NCI-H1092 treated with DMSO at 0.1 percent for 48 hours (cell line): ENCODE results near the gene TCTN2.

Source experiments
- DNase-seq: peaks from one replicate; lab custom pipeline; 2025; lab: John Stamatoyannopoulos, UW

The TCTN2 gene

DNA sequence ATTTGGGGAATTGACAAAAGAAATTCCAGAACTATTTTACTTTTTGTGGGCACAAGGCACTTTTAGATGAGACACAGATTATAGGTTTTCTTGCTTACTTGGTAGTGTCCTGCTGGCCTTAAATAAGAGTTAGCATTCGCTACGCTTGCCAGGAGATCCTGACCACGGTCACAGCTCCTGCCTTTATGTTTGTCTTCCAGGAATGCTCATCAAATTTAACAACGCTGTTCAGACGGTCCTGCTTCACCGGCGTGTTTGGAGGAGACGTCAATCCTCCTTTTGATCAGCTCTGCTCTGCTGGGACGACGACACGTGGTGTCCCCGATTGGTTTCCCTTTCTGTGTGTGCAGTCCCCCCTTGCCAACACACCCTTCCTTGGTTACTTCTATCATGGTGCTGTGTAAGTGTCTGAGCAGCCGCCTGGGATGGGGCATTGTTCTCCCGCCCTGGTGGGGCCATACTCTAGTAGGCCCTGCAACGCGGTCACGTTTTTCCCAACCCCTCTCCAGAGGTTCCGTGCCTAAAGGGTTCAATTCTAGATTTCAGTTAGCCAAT lies 15.8 kb downstream of the TCTN2 start:
- DNase-seq: no peak

DNA sequence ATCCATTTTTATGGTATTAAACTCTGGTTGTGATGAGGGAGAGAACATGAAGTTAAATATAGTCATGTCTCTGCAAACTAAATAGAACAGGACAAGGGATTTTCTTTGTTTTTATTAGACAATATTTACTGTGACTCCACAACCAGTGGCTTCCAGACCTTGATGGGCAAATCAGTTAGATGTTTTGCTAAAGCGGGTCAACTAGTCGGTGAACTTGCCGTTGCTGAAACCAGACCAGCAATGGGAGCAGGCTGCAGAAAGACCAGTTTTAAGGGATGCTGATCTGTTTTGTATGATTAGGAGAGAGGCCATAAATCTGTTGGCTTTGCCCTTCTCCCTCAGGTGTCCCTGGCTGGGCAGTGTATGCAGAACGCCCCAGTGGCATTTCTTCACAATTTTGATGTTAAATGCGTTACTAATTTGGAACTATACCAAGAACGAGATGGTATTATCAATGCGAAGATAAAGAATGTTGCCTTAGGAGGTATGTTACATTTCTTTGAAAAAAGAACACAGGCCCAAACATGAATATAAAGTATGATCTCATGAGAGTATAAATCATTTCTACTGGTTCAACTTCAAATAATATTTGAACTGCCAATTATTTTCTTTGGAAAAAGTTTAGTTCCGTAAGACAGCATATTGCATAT lies 19.4 kb downstream of the TCTN2 start:
- DNase-seq: no peak

DNA sequence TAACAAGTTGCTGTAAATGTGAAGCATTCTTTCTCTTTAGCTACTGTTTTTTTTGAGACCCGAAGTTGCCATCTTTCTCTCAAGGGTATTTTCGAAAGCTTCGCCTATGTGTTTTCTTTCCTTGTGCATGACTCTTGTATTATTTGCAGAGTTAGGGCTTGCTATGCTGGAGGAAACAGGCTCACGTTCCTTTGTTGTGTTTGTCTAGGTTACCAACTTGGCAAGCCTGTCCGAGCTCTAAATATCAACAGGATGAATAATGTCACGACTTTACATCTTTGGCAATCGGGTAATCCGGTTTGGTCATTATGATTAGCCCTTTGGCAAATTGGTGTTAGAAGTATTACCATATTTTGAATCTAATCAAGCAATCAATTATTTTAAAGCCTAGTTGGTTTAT lies 25.3 kb downstream of the TCTN2 start:
- DNase-seq: peak; percentile 63

DNA sequence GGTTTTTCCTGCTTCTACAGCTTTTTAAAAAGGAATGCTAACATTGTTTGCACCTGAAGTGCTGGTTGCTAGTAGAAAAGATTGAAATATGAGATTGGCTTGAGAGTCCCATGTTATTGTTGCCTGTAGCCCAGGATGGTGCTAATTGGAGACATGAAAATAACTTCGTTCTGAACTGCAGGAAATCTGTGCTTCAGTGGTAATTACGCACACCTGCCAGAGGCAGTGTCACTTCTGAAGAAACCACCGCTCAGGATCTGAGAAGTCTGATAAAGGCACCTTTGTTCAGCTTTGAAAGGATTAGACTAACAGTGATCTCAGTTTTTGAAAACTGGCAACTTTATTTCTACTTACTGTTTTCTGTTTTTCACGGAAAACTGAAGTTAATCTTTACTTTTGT lies 25.7 kb downstream of the TCTN2 start:
- peak; percentile 63 for DNase-seq

GRCh38 chr12:123705935-123706334 lies 35.0 kb downstream of the TCTN2 start:
- no peak for DNase-seq

DNA sequence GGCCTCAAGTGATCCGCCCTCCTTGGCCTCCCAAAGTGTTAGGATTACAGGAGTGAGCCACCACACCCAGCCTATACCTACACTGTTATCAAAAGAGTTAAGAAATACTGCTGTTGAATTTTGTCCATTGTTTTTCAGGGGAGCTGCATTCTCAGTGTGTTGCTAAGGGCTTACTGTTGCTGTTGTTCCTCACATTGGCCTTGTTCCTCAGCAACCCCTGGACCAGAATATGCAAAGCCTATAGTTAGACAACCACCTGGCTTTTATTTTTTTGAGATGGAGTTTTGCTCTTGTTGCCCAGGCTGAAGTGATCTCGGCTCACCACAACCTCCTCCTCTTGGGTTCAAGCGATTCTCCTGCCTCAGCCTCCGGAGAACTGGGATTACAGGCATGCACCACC lies 36.6 kb downstream of the TCTN2 start:
- DNase-seq: no peak

- no peak for DNase-seq
Observed at GRCh38 chr12:123712780-123713319, 41.9 kb downstream of the TCTN2 start.

DNA sequence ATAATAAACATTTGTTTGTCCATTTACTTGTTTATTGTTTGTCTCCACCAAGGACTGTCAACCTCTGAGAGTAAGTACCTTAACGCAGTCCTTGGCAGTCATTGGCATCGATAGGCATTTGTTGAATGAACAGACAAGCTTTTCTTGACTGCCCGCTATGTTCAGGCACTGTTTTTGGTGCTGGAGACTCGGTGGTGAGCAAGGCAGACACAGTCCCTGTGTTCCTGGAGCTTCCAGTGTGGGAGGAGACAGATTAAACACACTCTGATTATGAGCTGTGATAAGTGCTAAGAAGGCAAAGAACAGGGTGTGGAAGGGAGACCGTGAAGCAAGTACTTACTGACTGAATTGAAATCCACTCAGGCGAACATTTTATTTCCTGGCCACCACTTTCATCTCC lies 42.5 kb downstream of the TCTN2 start:
- no peak for DNase-seq

GRCh38 chr12:123713823-123714585 lies 43.1 kb downstream of the TCTN2 start:
- no peak for DNase-seq

GRCh38 chr12:123715195-123715594 lies 44.3 kb downstream of the TCTN2 start:
- DNase-seq: no peak

DNA sequence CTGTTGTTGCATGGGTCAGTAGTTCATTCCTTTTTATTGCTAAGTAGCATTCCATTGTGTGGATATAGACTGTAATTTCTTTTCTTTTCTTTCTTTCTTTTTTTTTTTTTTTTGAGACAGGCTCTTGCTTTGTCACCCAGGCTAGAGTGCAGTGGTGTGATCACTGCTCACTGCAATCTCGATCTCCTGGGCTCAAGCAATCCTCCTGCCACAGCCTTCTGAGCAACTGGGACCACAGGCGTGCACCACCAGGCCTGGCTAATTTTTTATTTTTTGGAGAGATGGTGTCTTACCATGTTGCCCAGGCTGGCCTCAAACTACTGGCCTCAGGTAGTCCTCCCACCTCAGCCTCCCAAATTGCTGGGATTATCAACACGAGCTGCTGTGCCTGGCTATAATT lies 46.4 kb downstream of the TCTN2 start:
- DNase-seq: no peak

GRCh38 chr12:123720141-123720814 lies 49.4 kb downstream of the TCTN2 start:
- DNase-seq: no peak

- no peak for DNase-seq
Observed at GRCh38 chr12:123721245-123721644, 50.3 kb downstream of the TCTN2 start.

DNA sequence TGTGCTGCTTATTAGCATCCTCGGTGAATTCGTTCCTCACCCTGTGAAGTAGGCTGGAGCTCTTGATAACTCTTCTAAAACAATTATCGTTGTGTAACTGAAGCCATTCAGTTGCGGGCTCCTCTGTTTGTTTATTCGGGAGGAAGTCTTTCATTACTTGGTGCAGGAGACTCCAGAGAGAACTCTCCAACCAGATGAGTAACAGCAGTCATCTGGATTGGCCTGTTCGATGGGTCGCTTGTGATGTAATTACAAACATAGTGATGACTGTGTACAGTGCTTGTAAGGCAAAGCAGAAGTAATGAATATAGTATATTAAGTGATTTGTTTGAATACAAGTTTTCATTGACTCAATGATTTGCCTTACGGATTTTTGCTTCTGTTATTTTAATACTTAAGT lies 52.1 kb downstream of the TCTN2 start:
- DNase-seq: no peak

DNA sequence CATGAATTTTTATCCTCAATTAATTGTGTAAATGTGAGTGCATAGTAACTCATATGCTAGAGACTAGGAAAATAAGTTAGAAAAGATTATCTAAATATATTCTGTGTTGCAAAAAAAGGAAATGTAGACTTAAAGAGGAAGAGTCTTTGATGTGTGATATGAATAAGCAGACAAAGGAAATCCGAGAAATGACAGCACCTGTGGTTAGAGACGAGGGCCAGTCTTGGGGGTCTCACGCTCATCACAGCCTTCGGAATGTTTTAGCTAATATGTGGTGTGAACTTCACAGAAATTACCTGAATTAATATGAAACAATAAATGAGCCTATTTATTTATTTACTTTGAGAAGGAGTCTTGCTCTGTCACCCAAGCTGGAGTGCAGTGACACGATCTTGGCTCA lies 52.9 kb downstream of the TCTN2 start:
- DNase-seq: no peak

DNA sequence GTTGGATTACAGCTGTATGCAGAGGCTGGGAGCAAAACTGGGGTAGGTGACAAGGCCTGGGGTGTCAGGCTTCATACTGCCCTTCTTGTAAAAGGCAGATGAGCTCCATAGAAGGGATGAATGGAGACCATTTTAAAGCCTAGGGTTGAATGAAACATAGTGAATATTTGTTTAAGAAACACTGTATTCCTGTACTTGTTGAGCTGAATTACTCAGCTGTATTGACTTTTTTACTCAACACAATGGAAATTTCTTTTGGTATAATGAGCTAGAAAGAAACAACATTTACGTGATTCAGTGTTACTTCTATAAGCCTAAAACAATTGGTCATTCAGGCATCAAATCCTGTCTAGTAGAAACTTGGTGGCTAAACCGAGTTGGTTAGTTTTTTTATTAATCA lies 55.3 kb downstream of the TCTN2 start:
- DNase-seq: no peak

DNA sequence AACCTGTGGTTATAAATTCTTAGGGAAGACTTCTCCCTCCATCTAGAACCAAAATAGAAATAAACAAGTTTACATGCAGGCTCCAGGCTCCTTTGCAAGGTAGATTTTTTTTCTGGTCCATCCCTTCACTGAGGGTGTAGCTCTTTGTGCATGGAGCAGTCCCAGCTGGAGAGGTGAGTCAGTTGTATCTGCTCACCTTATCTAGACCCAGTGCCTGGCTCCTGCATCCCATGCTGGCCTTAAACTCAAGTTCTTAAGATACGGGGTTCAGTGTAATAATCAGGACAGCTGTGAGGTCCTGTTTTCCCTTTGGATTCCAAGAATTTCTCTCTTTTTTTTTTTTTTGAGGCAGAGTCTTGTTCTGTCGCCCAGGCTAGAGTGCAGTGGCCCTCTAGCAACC lies 56.0 kb downstream of the TCTN2 start:
- DNase-seq: no peak

GRCh38 chr12:123727878-123728277 lies 57.0 kb downstream of the TCTN2 start:
- no peak for DNase-seq

DNA sequence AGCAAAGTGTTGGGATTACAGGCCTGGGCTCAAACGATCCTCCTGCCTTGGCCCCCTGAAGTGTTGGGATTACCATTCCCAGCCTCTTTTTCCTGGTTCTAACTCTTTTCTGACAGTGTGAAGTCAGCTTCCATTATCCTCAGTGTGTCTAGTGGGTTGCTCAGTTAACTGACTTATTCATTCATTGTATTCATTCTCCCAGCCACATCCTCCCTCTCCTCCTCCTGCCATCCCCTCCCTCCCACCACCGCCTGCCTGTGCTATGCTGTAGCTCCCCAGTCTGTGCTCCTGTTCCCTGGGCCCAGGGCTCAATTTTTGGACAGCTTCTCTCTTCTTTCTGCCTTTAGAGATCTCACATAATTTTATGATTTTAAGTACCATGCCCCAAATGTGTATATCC lies 60.7 kb downstream of the TCTN2 start:
- DNase-seq: no peak

DNA sequence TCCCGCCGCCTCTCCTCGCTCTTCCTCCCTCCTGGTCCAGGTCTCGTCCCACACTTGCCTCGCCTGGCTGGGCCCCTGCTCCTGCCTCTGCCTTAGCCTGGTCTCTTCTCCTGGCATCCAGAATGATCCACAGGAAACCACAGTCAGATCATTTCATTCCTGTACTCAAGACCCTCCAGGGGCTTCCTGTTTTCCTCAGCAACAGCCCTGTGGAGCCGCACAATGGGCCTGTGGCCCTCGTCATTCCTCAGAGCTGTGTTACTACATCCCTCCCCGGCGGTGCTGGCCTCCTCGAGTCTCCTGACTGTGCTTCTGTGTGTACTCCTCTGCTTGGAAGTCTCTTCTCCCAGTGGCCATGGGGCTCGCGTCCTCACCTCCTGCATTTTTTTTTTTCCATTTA lies 61.3 kb downstream of the TCTN2 start:
- DNase-seq: no peak

GRCh38 chr12:123733229-123733628 lies 62.3 kb downstream of the TCTN2 start:
- DNase-seq: no peak

- no peak for DNase-seq
Observed at GRCh38 chr12:123734268-123734667, 63.4 kb downstream of the TCTN2 start.
